ENCODE results near the gene NRROS.

GRCh38 chr3:196691386-196691785 lies 51.9 kb downstream of the NRROS start:
- TF ChIP-seq ZNF207 (IDR thresholded peaks at IDR 0.05; ENCODE audit: borderline replicate concordance) = no peak
- TF ChIP-seq RAD51 (IDR thresholded peaks at IDR 0.05) = no peak
- TF ChIP-seq CTCF (IDR thresholded peaks at IDR 0.05 in 2 of 3, conservative IDR thresholded peaks at IDR 0.05 in 1 of 3; ENCODE audit: control insufficient read depth in 2 of 3, extremely low read depth in 1 of 3, insufficient read depth in 1 of 3, low read depth in 3 of 3, low read length in 3 of 3) = no peak
- TF ChIP-seq RELB (IDR thresholded peaks at IDR 0.05; ENCODE audit: low read depth) = no peak
- TF ChIP-seq USF1 (IDR thresholded peaks at IDR 0.05; ENCODE audit: borderline replicate concordance, extremely low read length, insufficient read depth, low read depth, low read length) = no peak
- no peak for TF ChIP-seq EZH2 (IDR thresholded peaks at IDR 0.05; ENCODE audit: borderline replicate concordance, control insufficient read depth, low read depth, low read length)
- TF ChIP-seq E2F8 (IDR thresholded peaks at IDR 0.05; ENCODE audit: low read depth, partially characterized antibody) = no peak
- no peak for TF ChIP-seq MYC (IDR thresholded peaks at IDR 0.05; ENCODE audit: insufficient read depth, insufficient read length, insufficient replicate concordance, low read length, severe bottlenecking)
- no peak for TF ChIP-seq TAF1 (IDR thresholded peaks at IDR 0.05; ENCODE audit: borderline replicate concordance, low read depth, low read length)
- no peak for TF ChIP-seq ATF7 (IDR thresholded peaks at IDR 0.05; ENCODE audit: low read depth)
- no peak for TF ChIP-seq CHD2 (IDR thresholded peaks at IDR 0.05; ENCODE audit: borderline replicate concordance, low read depth, low read length)
- TF ChIP-seq RFX5 (IDR thresholded peaks at IDR 0.05; ENCODE audit: low read depth, low read length) = no peak
- no peak for TF ChIP-seq EGR1 (IDR thresholded peaks at IDR 0.05; ENCODE audit: borderline replicate concordance in 1 of 2, low read depth in 2 of 2, low read length in 2 of 2)

All from GM12878 (cell line).